Thyroid gland (tissue), 4 donors: ENCODE results near the gene IL4R.

ENCODE experiments used
- POLR2A ChIP-seq, 2 donors: fragments of 450-650 bp; IDR thresholded peaks; one replicate each; pipeline ENCODE4 v1.6.1; 2017; ENCODE audit warnings: antibody characterized with exemption in 2 of 2, mild to moderate bottlenecking in 2 of 2, moderate library complexity in 1 of 2
- TF ChIP-seq, protein P1 (sequence below), 6 experiments: fragments of 200-600 bp in 3 of 6; fragments of 450-650 bp in 3 of 6; sonication (generic) in 3 of 6; IDR thresholded peaks; one replicate each; pipeline ENCODE4 v1.5.1; 2016 to 2019; ENCODE audit warnings: antibody characterized with exemption in 6 of 6, mild to moderate bottlenecking in 2 of 6, inconsistent platforms in 1 of 6, moderate library complexity in 1 of 6

DNA sequence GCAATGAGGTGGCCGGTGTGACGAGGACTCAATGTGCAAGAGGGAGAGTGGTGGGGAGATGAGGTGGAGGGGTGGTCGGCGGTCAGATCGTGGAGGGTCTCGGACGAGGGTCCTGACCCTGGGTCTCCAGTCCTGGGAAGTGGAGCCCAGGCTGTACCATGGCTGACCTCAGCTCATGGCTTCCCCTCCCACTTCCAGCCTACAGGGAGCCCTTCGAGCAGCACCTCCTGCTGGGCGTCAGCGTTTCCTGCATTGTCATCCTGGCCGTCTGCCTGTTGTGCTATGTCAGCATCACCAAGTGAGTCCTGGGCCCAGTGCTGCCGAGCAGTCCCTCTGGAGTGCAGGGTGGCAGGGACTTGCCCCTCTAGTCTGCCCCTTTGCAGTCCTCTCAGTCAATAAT, 41.8 kb downstream of the IL4R start:
- no peak for TF ChIP-seq POLR2A (IDR thresholded peaks at IDR 0.05)
- TF ChIP-seq, protein P1, sequence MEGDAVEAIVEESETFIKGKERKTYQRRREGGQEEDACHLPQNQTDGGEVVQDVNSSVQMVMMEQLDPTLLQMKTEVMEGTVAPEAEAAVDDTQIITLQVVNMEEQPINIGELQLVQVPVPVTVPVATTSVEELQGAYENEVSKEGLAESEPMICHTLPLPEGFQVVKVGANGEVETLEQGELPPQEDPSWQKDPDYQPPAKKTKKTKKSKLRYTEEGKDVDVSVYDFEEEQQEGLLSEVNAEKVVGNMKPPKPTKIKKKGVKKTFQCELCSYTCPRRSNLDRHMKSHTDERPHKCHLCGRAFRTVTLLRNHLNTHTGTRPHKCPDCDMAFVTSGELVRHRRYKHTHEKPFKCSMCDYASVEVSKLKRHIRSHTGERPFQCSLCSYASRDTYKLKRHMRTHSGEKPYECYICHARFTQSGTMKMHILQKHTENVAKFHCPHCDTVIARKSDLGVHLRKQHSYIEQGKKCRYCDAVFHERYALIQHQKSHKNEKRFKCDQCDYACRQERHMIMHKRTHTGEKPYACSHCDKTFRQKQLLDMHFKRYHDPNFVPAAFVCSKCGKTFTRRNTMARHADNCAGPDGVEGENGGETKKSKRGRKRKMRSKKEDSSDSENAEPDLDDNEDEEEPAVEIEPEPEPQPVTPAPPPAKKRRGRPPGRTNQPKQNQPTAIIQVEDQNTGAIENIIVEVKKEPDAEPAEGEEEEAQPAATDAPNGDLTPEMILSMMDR (IDR thresholded peaks at IDR 0.05) = peak in 2 of 6 experiments; percentile 13 to 21
